GM23248 (cell line): ENCODE results near the gene ROR1.

Source experiments
- EZH2 ChIP-seq: fragments of 200-600 bp; sonication (generic); IDR thresholded peaks from 2 replicates; pipeline ENCODE4 v1.6.1; 2018; ENCODE audit warnings: antibody characterized with exemption, mild to moderate bottlenecking; ENCODE audit not compliant: insufficient read depth, poor library complexity, severe bottlenecking
- EZH2phosphoT487 ChIP-seq: fragments of 200-600 bp; sonication (generic); IDR thresholded peaks from 2 replicates; pipeline ENCODE4 v1.6.1; 2018; ENCODE audit warnings: antibody characterized with exemption, moderate library complexity, mild to moderate bottlenecking, low read depth; ENCODE audit not compliant: insufficient read depth

DNA sequence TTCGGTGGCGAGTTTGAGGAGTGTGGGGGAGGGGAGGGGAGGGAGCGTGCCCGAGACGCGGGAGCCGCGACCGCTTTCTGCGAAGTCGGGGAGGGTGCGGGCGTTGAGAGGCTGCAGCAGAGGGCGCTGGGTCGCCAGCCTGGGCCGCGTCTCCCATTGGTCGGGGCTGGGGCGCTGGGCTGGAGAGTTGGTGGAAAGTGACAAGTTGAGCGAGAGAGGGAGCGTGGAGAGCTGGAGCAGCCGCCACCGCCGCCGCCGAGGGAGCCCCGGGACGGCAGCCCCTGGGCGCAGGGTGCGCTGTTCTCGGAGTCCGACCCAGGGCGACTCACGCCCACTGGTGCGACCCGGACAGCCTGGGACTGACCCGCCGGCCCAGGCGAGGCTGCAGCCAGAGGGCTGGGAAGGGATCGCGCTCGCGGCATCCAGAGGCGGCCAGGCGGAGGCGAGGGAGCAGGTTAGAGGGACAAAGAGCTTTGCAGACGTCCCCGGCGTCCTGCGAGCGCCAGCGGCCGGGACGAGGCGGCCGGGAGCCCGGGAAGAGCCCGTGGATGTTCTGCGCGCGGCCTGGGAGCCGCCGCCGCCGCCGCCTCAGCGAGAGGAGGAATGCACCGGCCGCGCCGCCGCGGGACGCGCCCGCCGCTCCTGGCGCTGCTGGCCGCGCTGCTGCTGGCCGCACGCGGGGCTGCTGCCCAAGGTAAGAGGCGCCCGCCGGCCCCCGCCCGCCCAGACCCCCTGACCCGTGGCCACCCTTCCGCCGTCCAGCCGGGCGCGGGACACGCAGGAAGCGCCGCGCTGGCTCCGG lies at the start of gene ROR1:
- TF ChIP-seq EZH2 (no peak), EZH2phosphoT487 (no peak)
